ENCODE results near the gene UQCC2.

Gene UQCC2
- total RNA-seq, result 4.7 to 16.2 reads per million in 2 donors

DNA sequence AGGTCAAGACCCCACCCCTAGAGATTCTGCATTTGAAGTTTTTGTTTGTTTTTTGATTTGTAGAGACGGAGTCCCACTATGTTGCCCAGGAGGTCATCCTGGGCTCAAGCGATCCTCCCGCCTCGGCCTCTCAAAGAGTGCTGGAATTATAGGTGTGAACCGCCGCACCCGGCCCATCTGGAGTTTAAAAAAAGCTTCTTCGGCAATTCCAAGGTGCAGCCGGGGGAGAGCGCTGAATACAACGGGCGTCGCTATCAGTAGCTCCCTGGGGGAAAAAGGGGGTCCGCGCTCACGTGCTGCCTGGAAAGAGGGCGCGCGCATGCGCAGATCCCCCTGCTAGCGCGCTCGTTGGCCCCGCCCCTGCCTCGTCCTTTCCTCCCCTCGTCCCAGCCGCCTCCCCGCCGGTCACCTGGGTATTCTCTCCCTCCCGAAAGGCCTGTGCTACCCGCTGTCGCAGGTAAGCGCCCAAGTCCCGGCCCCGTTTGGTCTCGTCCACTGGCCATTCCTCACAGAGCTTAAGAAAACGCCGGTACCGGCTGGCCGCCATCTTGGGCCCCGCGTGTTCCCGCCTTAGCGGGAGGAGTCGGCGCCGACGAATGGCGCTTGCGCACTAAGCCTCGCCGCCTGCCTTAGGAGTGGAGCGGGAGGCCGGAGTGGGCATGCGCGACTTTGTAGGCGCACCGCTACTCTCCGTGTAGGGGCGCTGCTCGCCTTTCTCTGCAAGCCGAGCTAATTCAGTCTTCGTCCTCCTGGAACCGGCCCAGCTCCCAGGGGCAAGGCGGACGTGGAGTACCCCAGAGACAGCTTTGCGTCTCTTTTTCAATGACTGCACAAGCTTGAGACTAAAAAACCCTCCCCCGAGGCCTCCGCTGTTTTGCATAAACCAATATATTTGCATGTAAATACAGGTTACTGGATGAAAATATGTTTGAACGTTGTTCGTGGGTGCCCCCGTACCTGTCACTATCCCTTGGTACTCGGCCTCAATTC is at the start of gene UQCC2:
TSS of gene UQCC2 (minus strand) at position 561 of the 990 bp plus-strand sequence. CDS start at position 547, 14 bp downstream.
- DNase-seq, result peak; percentile 92 to 98 (median 96)

DNA sequence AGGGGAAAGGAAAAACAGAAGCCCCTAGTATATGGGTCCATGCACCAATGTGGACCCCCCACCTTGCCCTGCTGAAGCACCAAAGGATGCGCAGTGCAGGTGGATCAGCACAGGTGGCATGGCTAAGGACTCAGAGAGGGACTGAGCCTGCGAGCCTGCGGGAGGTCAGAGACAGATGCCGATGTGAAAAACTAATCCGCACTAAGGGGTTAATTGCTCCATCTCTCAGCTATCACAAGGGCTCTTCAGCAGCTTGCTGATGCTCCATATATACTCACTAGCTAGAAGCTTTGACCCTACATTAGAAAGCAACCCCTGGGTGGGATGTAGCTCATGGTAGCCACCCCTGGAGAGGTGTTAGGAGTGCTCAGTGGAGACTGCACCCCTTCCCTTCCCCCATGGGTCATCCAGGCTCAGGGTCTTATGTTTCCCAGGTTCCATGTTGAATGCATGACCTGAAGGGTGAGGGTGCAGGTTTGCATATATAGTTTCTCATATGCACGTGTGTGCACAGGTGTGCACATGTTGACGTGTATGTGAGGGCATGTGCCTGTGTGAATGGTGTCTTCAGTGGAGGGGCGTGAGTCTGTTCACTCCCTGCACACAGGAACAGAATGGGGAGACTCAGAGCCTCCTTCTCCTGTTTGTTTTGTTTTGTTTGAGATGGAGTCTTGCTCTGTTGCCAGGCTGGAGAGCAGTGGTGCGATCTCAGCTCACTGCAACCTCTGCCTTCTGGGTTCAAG is 48.6 kb upstream of the UQCC2 start:
- DNase-seq, result no peak

DNA sequence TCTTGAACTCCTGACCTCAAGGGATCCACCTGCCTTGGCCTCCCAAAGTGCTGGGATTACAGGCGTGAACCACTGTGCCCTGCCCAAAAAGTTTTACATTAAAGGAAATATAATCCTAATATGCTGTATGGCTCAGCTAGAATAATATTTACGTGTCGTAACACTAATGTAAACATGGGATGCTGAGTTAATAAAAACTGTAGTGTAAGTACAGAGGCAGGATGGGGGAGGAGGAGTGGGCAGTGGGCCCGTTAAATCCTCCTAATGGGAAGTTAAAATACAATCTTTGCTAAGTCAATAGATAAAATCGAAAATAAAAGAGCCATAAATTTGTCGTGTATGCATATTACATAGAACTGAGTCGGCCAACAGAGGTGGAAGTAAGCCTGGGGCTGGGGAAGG is 47.3 kb upstream of the UQCC2 start:
- DNase-seq, result no peak

DNA sequence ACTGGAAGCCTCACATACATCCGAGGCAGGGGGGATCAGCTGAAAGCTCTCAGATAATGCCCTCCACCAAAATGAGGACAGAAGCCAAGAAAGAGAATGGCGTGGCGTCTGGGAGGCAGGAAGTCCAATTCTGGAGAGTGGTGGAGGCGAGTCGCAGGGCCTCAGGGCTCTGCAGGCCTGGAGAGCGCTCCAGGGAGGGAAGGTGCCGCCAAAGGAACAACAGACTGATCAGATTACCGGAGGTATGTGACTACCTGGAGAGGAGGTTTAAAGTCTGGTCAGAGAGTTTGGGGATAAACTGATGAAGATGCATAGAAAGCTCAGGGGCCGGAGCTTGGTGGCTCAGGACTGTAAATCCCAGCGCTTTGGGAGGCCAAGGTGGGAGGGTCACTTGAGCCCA is 46.4 kb upstream of the UQCC2 start:
- no peak for DNase-seq

DNA sequence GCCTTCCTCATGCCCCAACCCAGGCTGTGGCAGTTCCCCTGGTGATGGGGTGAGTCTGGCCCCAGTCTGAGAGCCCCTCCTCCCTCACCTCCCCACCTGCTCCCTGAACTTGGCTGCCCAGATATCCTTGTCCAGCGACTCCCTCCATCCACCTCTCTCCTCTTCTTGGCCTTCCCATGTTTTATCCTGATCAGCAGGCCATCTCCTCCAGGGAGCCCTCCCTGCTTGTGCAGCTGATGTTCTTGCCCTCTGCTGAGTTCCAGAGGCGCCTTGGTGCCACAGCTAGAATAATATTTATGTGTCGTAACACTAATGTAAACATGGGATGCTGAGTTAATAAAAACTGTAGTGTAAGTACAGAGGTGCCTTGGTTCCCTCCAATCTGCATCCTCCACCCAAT is 45.6 kb upstream of the UQCC2 start:
- no peak for DNase-seq

DNA sequence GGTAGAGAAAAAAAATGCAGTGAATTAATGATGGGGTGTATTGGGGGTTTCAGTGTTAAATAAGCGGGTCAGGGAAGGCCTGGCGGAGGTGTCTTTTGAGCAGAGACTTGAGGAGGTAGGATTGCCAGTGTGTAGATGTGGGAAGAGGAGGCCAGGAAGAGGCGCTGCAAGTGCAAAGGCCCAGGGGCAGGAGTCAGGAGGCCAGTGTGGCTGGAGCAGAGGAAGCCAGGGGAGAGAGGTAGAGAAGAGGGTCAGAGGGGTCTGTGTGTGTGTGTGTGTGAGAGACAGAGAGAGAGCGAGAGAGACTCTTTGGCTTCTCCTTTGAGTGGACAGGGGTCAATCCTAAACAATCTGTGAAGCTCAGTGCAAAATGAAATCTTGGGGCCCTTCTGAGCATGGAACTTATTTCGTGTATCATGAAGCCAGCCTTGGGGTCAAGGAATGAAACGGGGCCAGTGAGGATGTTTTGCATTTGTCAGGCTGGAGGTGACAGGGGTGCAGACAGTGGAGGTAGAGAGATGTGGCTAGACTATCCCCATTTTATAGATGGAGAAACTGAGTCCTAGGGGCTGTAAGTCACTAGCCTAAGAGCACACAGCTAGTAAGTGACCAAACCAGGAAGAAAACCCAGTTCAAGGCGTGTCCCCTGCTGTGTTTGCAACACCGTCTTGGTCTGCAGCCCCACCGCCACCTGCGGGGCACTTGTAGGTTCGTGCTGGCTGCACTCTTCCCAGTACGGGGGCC is 44.9 kb upstream of the UQCC2 start:
- DNase-seq, result no peak

DNA sequence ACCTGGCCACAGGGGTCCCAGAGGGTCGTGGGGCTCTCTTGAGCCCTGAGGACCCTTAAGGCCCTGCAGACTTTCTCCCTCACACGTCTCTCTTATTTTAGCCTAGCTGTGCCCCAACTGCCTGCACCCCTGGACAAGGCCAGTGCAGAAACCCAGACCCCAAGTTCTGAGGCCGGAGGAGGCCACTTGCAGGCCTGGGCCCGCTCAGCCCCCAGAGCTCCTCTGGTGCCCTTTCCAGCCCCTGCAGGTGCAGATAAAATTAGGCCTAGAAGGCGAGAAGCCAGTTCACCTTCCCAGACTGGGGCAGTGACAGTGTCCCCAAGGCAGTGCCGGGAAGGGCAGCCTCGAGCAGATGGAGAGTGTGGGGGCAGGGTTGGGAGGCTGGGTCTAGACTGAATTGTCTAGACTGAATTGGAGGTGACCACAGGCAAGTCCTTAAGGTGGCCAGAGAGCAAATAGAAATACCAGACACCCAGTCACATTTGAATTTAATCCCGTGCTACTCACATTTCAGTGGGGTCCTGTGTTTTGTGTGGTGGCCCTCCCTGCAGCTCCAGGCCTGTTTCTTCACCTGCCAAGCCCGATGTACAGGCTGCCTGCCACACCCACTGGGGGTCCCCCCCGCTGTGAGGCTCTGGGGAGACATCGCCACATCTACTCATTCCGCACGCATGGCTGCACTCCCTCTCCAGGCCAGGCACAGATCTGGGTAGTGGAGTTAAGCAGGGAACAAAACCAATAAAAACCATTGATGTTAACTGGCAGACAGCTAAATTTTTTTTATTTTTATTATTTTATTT is 43.8 kb upstream of the UQCC2 start:
- no peak for DNase-seq

DNA sequence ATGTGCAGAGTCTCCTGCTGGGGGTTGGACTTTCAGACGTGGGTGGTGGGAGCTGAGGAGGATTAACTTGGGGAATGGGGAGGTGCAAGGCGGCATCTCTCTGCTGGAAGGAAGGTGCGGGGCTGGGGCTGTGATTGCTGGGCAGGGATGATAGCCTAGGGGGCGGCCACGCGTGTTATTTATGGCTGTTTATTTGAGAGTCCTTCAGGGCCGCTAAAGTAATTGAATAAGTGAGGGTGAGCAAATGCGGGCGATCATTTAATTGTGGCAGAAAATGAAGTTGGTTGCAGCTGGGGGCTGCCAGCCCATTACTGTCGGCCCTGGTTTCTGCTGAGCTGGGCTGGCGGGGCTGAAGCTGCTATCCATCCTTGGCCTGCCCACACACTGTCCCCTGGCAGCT is 42.7 kb upstream of the UQCC2 start:
- DNase-seq, result no peak

DNA sequence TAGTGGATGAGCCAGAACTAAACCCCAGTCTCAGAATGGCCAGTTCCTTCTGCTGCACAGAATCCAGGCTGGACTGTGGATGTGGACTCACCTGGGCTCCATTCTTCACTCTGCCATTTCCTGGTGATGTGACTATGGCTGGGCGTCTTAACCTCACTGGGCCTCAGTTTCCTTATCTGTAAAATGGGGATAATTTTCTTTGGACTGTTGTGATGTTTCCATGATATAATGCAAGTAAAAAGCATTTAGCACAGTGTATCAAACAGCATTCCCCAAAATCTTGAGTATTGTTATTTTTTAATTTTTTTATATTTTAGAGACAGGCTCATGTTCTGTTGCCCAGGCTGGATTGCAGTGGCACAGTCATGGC is 41.1 kb upstream of the UQCC2 start:
- no peak for DNase-seq

DNA sequence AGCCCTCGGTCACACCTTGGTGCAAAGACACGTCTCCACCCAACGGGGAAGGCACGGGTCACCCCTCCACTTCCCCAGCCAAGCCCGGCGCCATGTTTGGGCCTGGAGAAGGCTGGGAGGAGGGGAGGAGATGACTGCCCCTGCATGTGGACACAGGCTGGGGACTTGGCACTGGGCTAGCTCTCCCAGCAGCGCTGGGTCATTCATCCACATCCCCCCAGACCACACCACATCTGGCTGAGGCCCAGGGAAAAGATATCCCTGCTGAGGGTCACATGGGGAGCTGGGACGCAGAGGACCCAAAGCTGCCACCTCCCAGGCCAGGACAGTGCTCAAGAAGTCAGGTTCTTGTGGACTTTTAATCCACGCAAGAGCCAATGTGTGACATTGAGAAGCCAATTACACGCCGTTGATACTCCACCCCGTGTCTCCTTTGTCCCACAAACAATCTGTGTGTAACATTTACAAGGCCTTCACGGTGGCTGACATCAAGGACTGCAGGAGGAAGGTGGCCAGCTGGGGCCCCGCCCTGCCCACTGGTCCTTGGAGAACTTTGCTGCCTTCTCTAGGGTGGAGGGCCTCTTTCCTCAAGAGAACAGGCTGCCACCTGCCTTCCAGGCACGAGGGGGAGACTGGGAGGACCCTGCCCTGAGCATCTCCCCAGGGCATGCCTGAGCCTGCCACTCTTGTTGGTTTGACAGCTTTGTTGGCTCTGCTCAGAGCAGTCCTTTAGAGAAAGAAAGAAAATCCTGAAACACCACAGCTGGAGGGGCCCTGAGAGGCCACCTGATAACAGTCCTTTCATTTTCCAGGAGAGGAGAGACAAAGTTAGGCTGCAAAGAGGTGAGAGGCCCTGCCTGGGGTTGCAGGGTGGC is 40.5 kb upstream of the UQCC2 start:
- no peak for DNase-seq

DNA sequence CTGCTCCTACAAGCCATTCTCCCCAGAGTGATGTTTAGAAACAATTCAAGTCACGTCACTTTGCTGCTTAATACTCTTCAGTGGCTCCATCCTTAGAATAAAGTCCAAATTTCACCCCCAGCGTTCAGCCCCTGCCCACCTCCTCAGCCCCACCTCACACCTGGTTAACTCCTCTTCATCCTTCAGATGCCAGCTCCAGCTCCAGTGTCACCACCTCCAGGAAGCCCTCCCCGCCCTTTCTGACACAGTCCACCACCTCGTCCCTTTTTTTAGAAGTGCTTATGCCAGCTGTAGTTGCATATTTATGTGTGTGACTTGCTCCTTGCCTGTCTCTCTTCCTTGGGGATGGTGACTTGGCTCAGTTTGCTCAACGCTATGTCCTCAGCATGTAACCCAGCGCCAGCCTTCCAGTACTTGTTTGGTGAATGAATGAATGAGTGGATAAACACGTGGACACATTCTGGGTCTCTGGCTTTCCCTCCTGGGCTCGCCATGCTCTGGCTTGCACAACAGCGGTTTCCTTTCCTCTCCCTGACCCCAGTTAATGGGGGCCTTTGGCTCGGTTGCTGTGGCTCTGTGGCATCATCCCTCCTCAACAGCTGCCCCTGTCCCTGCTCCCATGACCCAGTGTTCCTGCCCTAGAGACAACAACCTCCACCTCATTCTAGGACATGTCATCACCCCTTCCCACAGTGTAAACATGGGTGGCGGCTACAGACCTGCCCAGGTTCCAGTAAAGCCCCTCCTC is 38.9 kb upstream of the UQCC2 start:
- no peak for DNase-seq

DNA sequence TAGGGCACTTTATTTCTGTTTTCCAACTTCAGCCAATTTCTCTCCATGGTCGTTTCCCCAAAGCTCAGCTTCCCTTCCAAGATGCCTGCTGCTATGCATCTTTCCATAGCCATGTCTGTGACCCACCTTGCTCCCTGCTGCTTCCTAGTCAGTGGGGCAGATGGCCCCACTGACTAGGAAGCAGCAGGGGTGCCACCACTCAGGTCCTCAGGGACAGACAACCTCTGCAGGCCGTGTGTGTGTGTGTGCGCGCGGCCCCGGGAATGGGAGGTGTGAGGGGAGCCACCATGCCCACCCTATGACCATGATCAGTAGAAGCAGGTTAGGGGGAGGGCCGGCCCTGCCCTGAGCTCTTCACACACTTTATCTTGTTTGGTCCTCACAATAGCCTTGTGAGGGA is 37.9 kb upstream of the UQCC2 start:
- no peak for DNase-seq

DNA sequence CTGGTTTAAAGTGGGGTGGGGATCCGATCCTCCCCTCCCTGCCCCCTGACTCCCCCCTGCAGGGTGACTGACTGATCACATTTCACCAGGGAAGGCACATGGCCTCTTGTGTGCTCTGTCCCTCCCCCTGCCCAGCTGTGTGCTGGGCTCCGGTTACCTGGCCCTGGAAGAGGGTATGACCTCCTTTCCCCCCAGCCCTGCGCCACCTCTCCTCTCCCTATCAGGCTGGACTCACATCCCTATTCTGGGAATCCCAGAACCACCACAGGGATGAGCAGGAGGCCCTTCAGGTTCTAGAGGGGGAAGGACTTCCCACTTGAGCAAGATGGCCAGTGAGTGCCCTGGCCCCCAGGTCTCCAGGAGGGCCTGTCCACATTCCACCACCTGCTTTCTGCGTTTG is 37.3 kb upstream of the UQCC2 start:
- DNase-seq, result no peak

DNA sequence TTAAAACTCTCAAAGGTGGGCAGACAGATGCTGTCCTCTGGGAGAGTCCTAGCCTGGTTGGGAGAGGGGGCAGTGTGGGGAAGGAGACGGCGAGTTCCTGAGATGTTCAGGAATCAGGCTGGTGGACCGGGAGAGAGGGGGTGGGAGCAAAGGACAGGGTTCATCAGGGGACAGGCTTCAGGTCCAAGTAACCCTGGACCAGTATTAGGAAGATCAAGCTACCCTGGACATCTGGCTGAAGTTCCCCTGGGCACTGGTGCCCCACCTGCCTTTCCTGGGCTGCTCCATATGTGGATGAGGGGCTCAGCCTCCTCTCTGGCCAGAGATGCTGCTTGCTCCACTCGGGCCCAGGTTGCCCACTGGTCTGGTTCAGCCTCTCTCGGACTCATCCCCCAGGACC is 36.3 kb upstream of the UQCC2 start:
- DNase-seq, result no peak

DNA sequence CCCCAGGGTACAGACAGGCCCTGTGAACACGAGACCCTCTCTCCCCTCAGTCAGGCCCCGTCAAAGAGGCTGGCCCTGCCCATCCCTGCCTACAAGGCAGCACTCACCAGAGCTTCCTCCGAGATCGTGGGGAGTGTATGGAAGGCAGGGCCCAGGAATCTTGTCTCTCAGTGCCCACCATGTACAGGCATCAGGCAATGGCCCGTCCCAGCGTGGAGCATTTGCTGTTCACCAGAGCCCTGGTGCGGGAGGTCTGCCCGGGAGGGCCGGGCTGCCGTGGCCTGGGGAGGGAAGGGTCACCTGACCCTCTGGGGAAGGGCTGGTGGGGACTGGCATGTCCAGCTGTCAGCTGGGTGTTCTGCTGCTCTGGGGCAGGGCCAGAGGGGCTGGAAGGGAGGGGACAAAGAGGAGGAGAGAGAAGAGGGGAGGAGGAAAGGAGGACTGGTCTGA is 35.2 kb upstream of the UQCC2 start, which contains the start of gene IP6K3:
TSS of gene IP6K3 (minus strand) at position 255 of the 450 bp plus-strand sequence. CDS start 11,429 bp downstream, outside the sequence.
- no peak for DNase-seq

DNA sequence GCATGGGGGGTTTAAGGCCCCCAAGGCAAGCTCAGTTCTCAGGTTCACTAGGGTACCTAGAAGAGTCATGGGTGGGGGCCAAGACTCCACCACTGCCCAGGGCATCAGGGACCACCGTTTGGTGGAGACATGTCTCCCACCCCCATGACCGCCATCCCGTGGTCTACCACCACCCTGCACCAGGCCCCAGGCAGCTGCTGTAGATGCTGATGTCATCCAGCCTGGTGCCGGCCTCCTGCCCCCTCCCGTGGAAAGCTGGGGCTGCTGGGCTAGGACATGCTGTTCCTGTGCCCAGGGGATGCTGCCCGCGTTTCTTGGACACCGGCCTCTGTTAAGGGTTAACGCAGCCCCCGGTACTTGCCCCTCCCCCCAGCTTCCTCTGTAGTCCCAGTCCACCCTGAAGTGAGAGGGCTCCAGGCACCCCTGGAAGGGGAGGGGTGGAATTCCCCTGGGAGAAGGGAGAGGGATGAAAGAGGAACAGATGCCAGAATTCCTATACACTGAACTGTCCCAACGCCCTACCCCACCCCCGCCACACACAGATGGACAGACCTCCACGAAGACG is 34.6 kb upstream of the UQCC2 start:
- no peak for DNase-seq

DNA sequence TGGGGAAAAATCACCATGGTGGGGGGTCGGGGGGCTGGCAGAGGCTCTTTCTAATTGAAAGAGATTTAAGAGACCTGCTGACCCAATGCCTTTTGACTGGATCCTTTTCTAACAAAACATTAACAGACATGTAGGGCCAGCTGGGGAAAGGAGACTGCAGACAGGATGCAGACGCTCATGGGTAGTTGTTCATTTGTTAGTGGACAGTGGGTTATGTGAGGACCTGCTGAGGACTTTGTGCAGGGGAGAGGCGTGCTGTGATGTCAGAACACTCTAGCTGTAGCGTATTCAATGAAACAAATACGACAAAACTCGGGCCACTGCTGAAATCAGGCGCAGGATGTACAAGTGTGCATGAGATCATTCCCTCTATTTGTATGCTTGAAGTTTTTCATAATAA is 34.0 kb upstream of the UQCC2 start:
- no peak for DNase-seq

DNA sequence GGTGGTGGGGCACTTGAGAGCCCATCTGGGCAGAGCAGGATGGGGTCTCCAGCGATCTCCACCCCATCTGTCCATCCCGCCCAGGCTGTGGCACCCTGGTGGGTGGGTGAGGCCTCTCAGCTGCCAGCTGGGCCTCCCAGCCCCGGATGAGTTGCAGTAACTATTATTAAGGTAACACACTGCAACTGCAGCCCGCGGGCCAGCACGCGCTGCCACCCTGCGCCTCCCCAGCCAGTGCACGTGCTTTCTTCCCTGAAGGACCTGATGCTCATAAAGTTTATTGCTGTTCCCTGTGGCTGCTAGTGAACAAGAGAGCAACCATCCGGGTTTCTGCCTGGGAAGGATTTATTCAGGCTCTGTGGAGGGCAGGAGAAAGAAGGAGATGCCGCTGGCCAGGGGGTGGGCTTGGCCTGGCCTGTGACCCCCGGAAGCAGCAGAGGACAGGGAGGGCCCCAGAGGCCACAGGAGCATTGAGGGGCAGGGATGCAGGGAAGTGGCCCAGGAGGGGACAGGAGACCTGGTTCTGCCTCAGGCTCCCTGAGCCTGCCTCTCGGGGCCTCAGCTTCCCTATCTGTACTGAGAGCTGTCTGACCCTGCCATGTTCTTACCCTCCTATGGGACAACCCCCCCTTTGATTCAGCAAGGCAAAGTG is 33.5 kb upstream of the UQCC2 start:
- DNase-seq, result no peak

Measured in T-helper 2 cell (primary cell).